Panc1 (cell line): ENCODE results near the gene EPB41L4B. TPM values are rescaled to one million over a fixed set of nuclear protein-coding genes. Genes with fewer than 3 reads are reported as not detected.

Source experiments
- ATAC-seq: fragments of 200-7000 bp; cut with Tn5 transposase; 2 replicates; pipeline ENCODE4 v1.9.1; 2020; ENCODE audit warnings: mild to moderate bottlenecking, moderate library complexity
- BruUV-seq: library from RNA; stranded (reverse); fragments of 400-500 nt; replicated peaks from 2 replicates; lab custom pipeline; 2021; lab: Mats Ljungman, UMichigan
- CTCF ChIA-PET: fragments of 300-600 bp; sonication (Branson Sonifier 250); formaldehyde crosslinking; loops from one replicate; lab custom pipeline; 2022; ENCODE audit warnings: antibody characterized with exemption; lab: Charles Lee
- POLR2A ChIA-PET: fragments of 300-600 bp; sonication (Branson Sonifier 250); formaldehyde crosslinking; loops from one replicate; lab custom pipeline; 2022; ENCODE audit warnings: antibody characterized with exemption; lab: Charles Lee
- DNase-seq: peaks from one replicate; pipeline ENCODE4 v3.0.0-alpha.2; 2010; ENCODE audit warnings: low read depth, low spot score
- H3K27ac ChIP-seq: 2 replicates; pipeline ENCODE4 v1.5.1; 2011; ENCODE audit warnings: mild to moderate bottlenecking, low read length, inconsistent platforms
- H3K27me3 ChIP-seq: fragments of 200-500 bp; sonication (Bioruptor generic); 2 replicates; pipeline ENCODE4 v1.6.0; 2014; ENCODE audit warnings: low read length, inconsistent platforms; ENCODE audit not compliant: control insufficient read depth, insufficient read depth
- H3K36me3 ChIP-seq: fragments of 200-500 bp; sonication (Bioruptor generic); 2 replicates; pipeline ENCODE4 v1.5.1; 2014; ENCODE audit warnings: inconsistent platforms, mild to moderate bottlenecking, low read length, moderate library complexity; ENCODE audit not compliant: control insufficient read depth, insufficient read depth
- H3K4me1 ChIP-seq: 2 replicates; pipeline ENCODE4 v1.5.1; 2011; ENCODE audit warnings: inconsistent platforms, mild to moderate bottlenecking, low read length, moderate library complexity; ENCODE audit not compliant: control insufficient read depth, insufficient read depth
- H3K4me3 ChIP-seq, 2 experiments: 2 replicates each; pipeline ENCODE4 v1.5.1; 2011 to 2012; ENCODE audit warnings: low read depth in 2 of 2, low read length in 2 of 2, mild to moderate bottlenecking in 2 of 2, inconsistent platforms in 1 of 2, moderate library complexity in 1 of 2
- H3K9me3 ChIP-seq: fragments of 200-500 bp; sonication (Bioruptor generic); 2 replicates; pipeline ENCODE4 v1.5.1; 2014; ENCODE audit warnings: low read depth, mild to moderate bottlenecking, inconsistent platforms, low read length, moderate library complexity; ENCODE audit not compliant: control insufficient read depth, insufficient read depth
- CTCF ChIP-seq: fragments of 450-650 bp; IDR thresholded peaks from 2 replicates; pipeline ENCODE4 v1.5.1; 2017; ENCODE audit warnings: mild to moderate bottlenecking
- POLR2AphosphoS5 ChIP-seq: IDR thresholded peaks from 2 replicates; pipeline ENCODE4 v1.6.1; 2012; ENCODE audit warnings: mild to moderate bottlenecking, low read depth, low read length, moderate library complexity
- REST ChIP-seq, 2 experiments: IDR thresholded peaks; 2 replicates each; pipeline ENCODE4 v1.6.1; 2011 to 2012; ENCODE audit warnings: low read depth in 2 of 2, control low read depth in 1 of 2, low read length in 1 of 2, mild to moderate bottlenecking in 1 of 2, moderate library complexity in 1 of 2; ENCODE audit not compliant: insufficient read depth in 1 of 2
- SIN3A ChIP-seq: IDR thresholded peaks from 2 replicates; pipeline ENCODE4 v1.6.1; 2012; ENCODE audit warnings: low read depth, mild to moderate bottlenecking, low read length, moderate library complexity, borderline replicate concordance; ENCODE audit not compliant: insufficient read depth
- TCF7L2 ChIP-seq: IDR thresholded peaks from 2 replicates; pipeline ENCODE4 v1.6.1; 2011; ENCODE audit warnings: mild to moderate bottlenecking, low read depth, low read length, inconsistent platforms
- in situ Hi-C: cut with HindIII; loops from 2 replicates; pipeline ENCODE4 v1.10.0; 2016; ENCODE audit warnings: low sequenced_read_pairs, low pct_unique_long_range_greater_than_20kb
- intact Hi-C: fragments of 100-400 bp; cut with micrococcal nuclease; formaldehyde crosslinking; loops from one replicate; pipeline ENCODE4 v1.10.0; 2022; ENCODE audit not compliant: unreplicated experiment
- total RNA-seq: library from RNA; stranded (reverse); gene quantifications from one replicate; pipeline ENCODE4 v1.2.1, GENCODE V29; 2021; ENCODE audit not compliant: unreplicated experiment

EPB41L4B gene
- total RNA-seq, 1 experiment from 2014 or later, result 27.8 TPM

- Histone ChIP-seq H3K4me1 (peaks cover 17% of the 10 kb centered on the region), H3K27ac (peak overlapping the region; percentile 23; the same call in 1 of the 2 replicates), H3K9me3 (no peaks in the 10 kb centered on the region), H3K27me3 (no peaks in the 10 kb centered on the region), H3K4me3 (no peak overlapping the region), H3K36me3 (no peaks in the 10 kb centered on the region)
- ChIA-PET POLR2A (no interaction called here), CTCF (interaction anchor here (0.6 kb wide), 1 partner anchor 17 kb away, joined by 3 read pairs; no protein-coding TSS in a partner anchor)
- intact Hi-C loops (no loop called here), in situ Hi-C loops (no loop called here)
- ATAC-seq (no peak), DNase-seq (no peak)
- BruUV-seq, result no TSS peak
- TF ChIP-seq REST (IDR thresholded peaks at IDR 0.05; ENCODE audit: insufficient read depth in 1 of 2, low read depth in 2 of 2, low read length in 1 of 2), result no peak
- no peak for TF ChIP-seq POLR2AphosphoS5
- TF ChIP-seq CTCF, result no peak
- no peak for TF ChIP-seq TCF7L2
- TF ChIP-seq SIN3A, result no peak
Observed at GRCh38 chr9:109303900-109304299, 17.0 kb downstream of the EPB41L4B start.

GRCh38 chr9:109302606-109303005 is 18.3 kb downstream of the EPB41L4B start:
- in situ Hi-C loops (no loop called here), intact Hi-C loops (no loop called here)
- Histone ChIP-seq H3K9me3 (no peaks in the 10 kb centered on the region), H3K36me3 (no peaks in the 10 kb centered on the region), H3K27me3 (no peaks in the 10 kb centered on the region), H3K4me3 (no peak overlapping the region), H3K4me1 (peaks cover 21% of the 10 kb centered on the region), H3K27ac (no peak overlapping the region)
- TF ChIP-seq REST (IDR thresholded peaks at IDR 0.05; ENCODE audit: insufficient read depth in 1 of 2, low read depth in 2 of 2, low read length in 1 of 2) (no peak), TCF7L2 (no peak), SIN3A (no peak), POLR2AphosphoS5 (no peak), CTCF (no peak)
- no peak for ATAC-seq
- no TSS peak for BruUV-seq
- ChIA-PET POLR2A (no interaction called here), CTCF (no interaction called here)
- no peak for DNase-seq
